IMR-90 (cell line): ENCODE results near the gene ZNF296. TPM values are rescaled to one million over a fixed set of nuclear protein-coding genes. Genes with fewer than 3 reads are reported as not detected.
A peak's percentile ranks its signal among the peaks of the same experiment; 100 is the strongest.

ENCODE experiments used
- ATAC-seq: fragments of 200-7000 bp; cut with Tn5 transposase; 2 replicates; pipeline ENCODE4 v1.9.1; 2020; ENCODE audit warnings: low read depth, mild to moderate bottlenecking, moderate library complexity
- BruUV-seq: library from RNA; stranded (reverse); fragments of 400-500 nt; replicated peaks from 2 replicates; lab custom pipeline; 2021; lab: Mats Ljungman, UMichigan
- CTCF ChIA-PET: fragments of 300-600 bp; formaldehyde crosslinking; extraction: SDS; loops from one replicate; lab custom pipeline; 2021; ENCODE audit warnings: antibody characterized with exemption; lab: Yijun Ruan, JAX
- POLR2A ChIA-PET: fragments of 300-600 bp; sonication (Branson Sonifier 250); formaldehyde crosslinking; loops from one replicate; lab custom pipeline; 2022; ENCODE audit warnings: antibody characterized with exemption; ENCODE audit not compliant: unreplicated experiment; lab: Charles Lee
- DNase-seq: peaks from one replicate; pipeline ENCODE4 v3.0.0; 2013
- H2AFZ ChIP-seq: replicated peaks from 2 replicates; pipeline ENCODE3; 2013; ENCODE audit warnings: low read length, mild to moderate bottlenecking; ENCODE audit not compliant: poor library complexity
- H2AK5ac ChIP-seq: 2 replicates; pipeline ENCODE4 v1.6.1; 2013; ENCODE audit warnings: low read depth, low read length, inconsistent platforms
- H2AK9ac ChIP-seq: replicated peaks from 2 replicates; pipeline ENCODE3; 2013; ENCODE audit warnings: mild to moderate bottlenecking, low read depth, low read length, moderate library complexity; ENCODE audit not compliant: poor library complexity
- H2BK120ac ChIP-seq: 2 replicates; pipeline ENCODE4 v1.6.1; 2013; ENCODE audit warnings: low read depth, low read length, inconsistent platforms
- H2BK15ac ChIP-seq: 3 replicates; pipeline ENCODE4 v1.6.1; 2013; ENCODE audit warnings: low read depth, low read length, inconsistent platforms
- H2BK20ac ChIP-seq: 2 replicates; pipeline ENCODE4 v1.6.1; 2013; ENCODE audit warnings: low read depth, mild to moderate bottlenecking, inconsistent platforms, low read length, moderate library complexity
- H2BK5ac ChIP-seq: 2 replicates; pipeline ENCODE4 v1.6.1; 2013; ENCODE audit warnings: mild to moderate bottlenecking, low read depth, low read length, inconsistent platforms; ENCODE audit not compliant: poor library complexity, severe bottlenecking
- H3K14ac ChIP-seq: replicated peaks from 2 replicates; pipeline ENCODE4 v1.6.1; 2013; ENCODE audit warnings: low read depth, low read length, inconsistent platforms
- H3K18ac ChIP-seq: 2 replicates; pipeline ENCODE4 v1.6.1; 2013; ENCODE audit warnings: low read depth, low read length, control low read depth
- H3K23ac ChIP-seq: 2 replicates; pipeline ENCODE4 v1.6.1; 2013; ENCODE audit warnings: low read depth, low read length, inconsistent platforms
- H3K27ac ChIP-seq: 2 replicates; pipeline ENCODE4 v1.5.1; 2013; ENCODE audit warnings: mild to moderate bottlenecking, control low read depth, low read length; ENCODE audit not compliant: insufficient read depth
- H3K27me3 ChIP-seq: 2 replicates; pipeline ENCODE4 v1.6.1; 2013; ENCODE audit warnings: low read length; ENCODE audit not compliant: control insufficient read depth, insufficient read depth
- H3K36me3 ChIP-seq: 2 replicates; pipeline ENCODE4 v1.6.1; 2013; ENCODE audit warnings: low read length, mixed read lengths; ENCODE audit not compliant: control insufficient read depth, insufficient read depth
- H3K4ac ChIP-seq: 2 replicates; pipeline ENCODE4 v1.6.1; 2013; ENCODE audit warnings: low read depth, low read length, inconsistent platforms
- H3K4me1 ChIP-seq: 2 replicates; pipeline ENCODE4 v1.6.1; 2013; ENCODE audit warnings: low read length, mixed read lengths; ENCODE audit not compliant: control insufficient read depth, insufficient read depth
- H3K4me2 ChIP-seq: 2 replicates; pipeline ENCODE4 v1.6.1; 2013; ENCODE audit warnings: low read depth, mild to moderate bottlenecking, control low read depth, low read length, moderate library complexity
- H3K4me3 ChIP-seq: 2 replicates; pipeline ENCODE4 v1.5.1; 2013; ENCODE audit warnings: low read depth, mild to moderate bottlenecking, control low read depth, low read length, moderate library complexity; ENCODE audit not compliant: insufficient read depth
- H3K56ac ChIP-seq: 2 replicates; pipeline ENCODE4 v1.6.1; 2013; ENCODE audit warnings: low read length, inconsistent platforms; ENCODE audit not compliant: insufficient read depth; ENCODE audit errors: extremely low read depth
- H3K79me1 ChIP-seq, 2 experiments: 2 replicates each; pipeline ENCODE4 v1.6.1; 2013; ENCODE audit warnings: low read length in 2 of 2, inconsistent platforms in 1 of 2, low read depth in 1 of 2
- H3K9ac ChIP-seq: 2 replicates; pipeline ENCODE4 v1.6.1; 2013; ENCODE audit warnings: low read depth, low read length, control low read depth
- H3K9me1 ChIP-seq: 2 replicates; pipeline ENCODE4 v1.6.1; 2013; ENCODE audit warnings: low read length, inconsistent platforms; ENCODE audit not compliant: insufficient read depth
- H3K9me3 ChIP-seq: 2 replicates; pipeline ENCODE4 v1.6.1; 2013; ENCODE audit warnings: low read length; ENCODE audit not compliant: control insufficient read depth, insufficient read depth
- H4K20me1 ChIP-seq: 2 replicates; pipeline ENCODE4 v1.6.1; 2013; ENCODE audit warnings: low read length, inconsistent platforms; ENCODE audit not compliant: insufficient read depth
- H4K5ac ChIP-seq: 2 replicates; pipeline ENCODE4 v1.6.1; 2013; ENCODE audit warnings: mild to moderate bottlenecking, low read depth, low read length, control low read depth
- H4K8ac ChIP-seq, 2 experiments: 2 replicates each; pipeline ENCODE4 v1.6.1; 2013; ENCODE audit warnings: low read depth in 2 of 2, low read length in 2 of 2, control low read depth in 1 of 2, inconsistent platforms in 1 of 2
- H4K91ac ChIP-seq: 2 replicates; pipeline ENCODE4 v1.6.1; 2013; ENCODE audit warnings: low read depth, low read length, inconsistent platforms; ENCODE audit not compliant: insufficient read depth
- CHD1 ChIP-seq: IDR thresholded peaks from 2 replicates; pipeline ENCODE4 v1.6.1; 2012; ENCODE audit warnings: low read depth, low read length, improper control_type of control experiment
- FOS ChIP-seq: fragments of 150-350 bp; IDR thresholded peaks from 2 replicates; pipeline ENCODE4 v1.6.1; 2016; ENCODE audit warnings: low read depth, low read length
- WGBS, 2 experiments: methylation state at CpG; one replicate each; pipeline versions ENCODE4 v1.1.5 to v1.1.7; 2013; ENCODE audit warnings: missing lambda C conversion rate in 2 of 2; ENCODE audit not compliant: insufficient read length in 1 of 2; ENCODE audit errors: extremely low coverage in 2 of 2; 5-methylcytosine and 5-hydroxymethylcytosine counted together
- dilution Hi-C: fragments of 300-500 bp; cut with HindIII; formaldehyde crosslinking; loops from one replicate; pipeline ENCODE4 v1.14.3; 2018; ENCODE audit warnings: low sequenced_read_pairs; ENCODE audit not compliant: unreplicated experiment
- in situ Hi-C: fragments of 300-500 bp; cut with MboI; formaldehyde crosslinking; loops from 3 replicates; pipeline ENCODE4 v1.14.3; 2019; ENCODE audit warnings: low sequenced_read_pairs, inconsistent platforms, mixed read lengths
- intact Hi-C: fragments of 100-400 bp; cut with micrococcal nuclease; formaldehyde crosslinking; loops from 2 replicates; pipeline ENCODE4 v1.10.0; 2022
- polyA plus RNA-seq, 3 experiments: library from polyadenylated mRNA; depleted of rRNA; stranded (reverse); fragments of >200 nt; gene quantifications; 2 replicates each; pipeline ENCODE4 v1.2.3, GENCODE V29; 2012; ENCODE audit warnings: low replicate concordance in 1 of 3
- total RNA-seq: library from RNA; depleted of rRNA; stranded (reverse); fragments of >200 nt; gene quantifications from 2 replicates; pipeline ENCODE4 v1.2.3, GENCODE V29; 2012

The ZNF296 gene
- total and polyA plus RNA-seq, 2 of the 4 experiments (the other 2 are of a cell fraction), result 0.10 TPM; not detected in 1

GRCh38 chr19:45102481-45102880, 26.2 kb upstream of the ZNF296 start:
- Histone ChIP-seq H3K23ac (no peak overlapping the region), H3K27me3 (no peaks in the 10 kb centered on the region), H2BK5ac (no peak overlapping the region), H3K4ac (no peak overlapping the region), H4K91ac (no peak overlapping the region), H3K9me3 (no peaks in the 10 kb centered on the region), H3K9me1 (peaks cover 49% of the 10 kb centered on the region), H3K4me3 (no peak overlapping the region), H3K36me3 (0 out of 2 replicates have a peak, but pooled peaks cover 1% of the 10 kb centered on the region), H2AK9ac (peak overlapping the region; percentile 80), H4K8ac (no peak overlapping the region), H3K56ac (no peak overlapping the region), H3K79me1 (peaks cover 33 to 97% of the 10 kb centered on the region in 2 experiments), H3K4me2 (no peak overlapping the region), H4K20me1 (peaks cover 98% of the 10 kb centered on the region), H3K9ac (no peak overlapping the region), H3K27ac (no peak overlapping the region), H4K5ac (no peak overlapping the region), H2BK15ac (no peak overlapping the region), H2BK20ac (no peak overlapping the region), H2AFZ (no peak overlapping the region), H3K18ac (no peak overlapping the region), H3K4me1 (peaks cover 39% of the 10 kb centered on the region), H2AK5ac (peak overlapping the region; percentile 49; the same call in 1 of the 2 replicates), H3K14ac (no peak overlapping the region), H2BK120ac (no peak overlapping the region)
- ChIA-PET CTCF (no interaction called here), POLR2A (no interaction called here)
- no peak for TF ChIP-seq FOS
- TF ChIP-seq CHD1, result no peak
- DNase-seq, result no peak
- dilution Hi-C loops (no loop called here), in situ Hi-C loops (no loop called here), intact Hi-C loops (no loop called here)
- WGBS, 2 experiments, result 100% methylated on average over 1 of the region's 7 CpGs; no CpG with 5 or more reads in 1 of the 2 experiments
- no TSS peak for BruUV-seq
- ATAC-seq, result no peak
